Panc1 (cell line): Measurements from ENCODE around the gene FAM50A. TPM values are rescaled to one million over a fixed set of nuclear protein-coding genes. Genes with fewer than 3 reads are reported as not detected.
A peak's percentile ranks its signal among the peaks of the same experiment; 100 is the strongest.

Source experiments
- ATAC-seq: fragments of 200-7000 bp; cut with Tn5 transposase; 2 replicates; pipeline ENCODE4 v1.9.1; 2020; ENCODE audit warnings: mild to moderate bottlenecking, moderate library complexity
- BruUV-seq: library from RNA; stranded (reverse); fragments of 400-500 nt; replicated peaks from 2 replicates; lab custom pipeline; 2021; lab: Mats Ljungman, UMichigan
- CTCF ChIA-PET: fragments of 300-600 bp; sonication (Branson Sonifier 250); formaldehyde crosslinking; loops from one replicate; lab custom pipeline; 2022; ENCODE audit warnings: antibody characterized with exemption; lab: Charles Lee
- POLR2A ChIA-PET: fragments of 300-600 bp; sonication (Branson Sonifier 250); formaldehyde crosslinking; loops from one replicate; lab custom pipeline; 2022; ENCODE audit warnings: antibody characterized with exemption; lab: Charles Lee
- DNase-seq: peaks from one replicate; pipeline ENCODE4 v3.0.0-alpha.2; 2010; ENCODE audit warnings: low read depth, low spot score
- H3K27ac ChIP-seq: 2 replicates; pipeline ENCODE4 v1.5.1; 2011; ENCODE audit warnings: mild to moderate bottlenecking, low read length, inconsistent platforms
- H3K27me3 ChIP-seq: fragments of 200-500 bp; sonication (Bioruptor generic); 2 replicates; pipeline ENCODE4 v1.6.0; 2014; ENCODE audit warnings: low read length, inconsistent platforms; ENCODE audit not compliant: control insufficient read depth, insufficient read depth
- H3K36me3 ChIP-seq: fragments of 200-500 bp; sonication (Bioruptor generic); 2 replicates; pipeline ENCODE4 v1.5.1; 2014; ENCODE audit warnings: inconsistent platforms, mild to moderate bottlenecking, low read length, moderate library complexity; ENCODE audit not compliant: control insufficient read depth, insufficient read depth
- H3K4me1 ChIP-seq: 2 replicates; pipeline ENCODE4 v1.5.1; 2011; ENCODE audit warnings: inconsistent platforms, mild to moderate bottlenecking, low read length, moderate library complexity; ENCODE audit not compliant: control insufficient read depth, insufficient read depth
- H3K4me3 ChIP-seq, 2 experiments: 2 replicates each; pipeline ENCODE4 v1.5.1; 2011 to 2012; ENCODE audit warnings: low read depth in 2 of 2, low read length in 2 of 2, mild to moderate bottlenecking in 2 of 2, inconsistent platforms in 1 of 2, moderate library complexity in 1 of 2
- H3K9me3 ChIP-seq: fragments of 200-500 bp; sonication (Bioruptor generic); 2 replicates; pipeline ENCODE4 v1.5.1; 2014; ENCODE audit warnings: low read depth, mild to moderate bottlenecking, inconsistent platforms, low read length, moderate library complexity; ENCODE audit not compliant: control insufficient read depth, insufficient read depth
- CTCF ChIP-seq: fragments of 450-650 bp; IDR thresholded peaks from 2 replicates; pipeline ENCODE4 v1.5.1; 2017; ENCODE audit warnings: mild to moderate bottlenecking
- POLR2AphosphoS5 ChIP-seq: IDR thresholded peaks from 2 replicates; pipeline ENCODE4 v1.6.1; 2012; ENCODE audit warnings: mild to moderate bottlenecking, low read depth, low read length, moderate library complexity
- REST ChIP-seq, 2 experiments: IDR thresholded peaks; 2 replicates each; pipeline ENCODE4 v1.6.1; 2011 to 2012; ENCODE audit warnings: low read depth in 2 of 2, control low read depth in 1 of 2, low read length in 1 of 2, mild to moderate bottlenecking in 1 of 2, moderate library complexity in 1 of 2; ENCODE audit not compliant: insufficient read depth in 1 of 2
- SIN3A ChIP-seq: IDR thresholded peaks from 2 replicates; pipeline ENCODE4 v1.6.1; 2012; ENCODE audit warnings: low read depth, mild to moderate bottlenecking, low read length, moderate library complexity, borderline replicate concordance; ENCODE audit not compliant: insufficient read depth
- TCF7L2 ChIP-seq: IDR thresholded peaks from 2 replicates; pipeline ENCODE4 v1.6.1; 2011; ENCODE audit warnings: mild to moderate bottlenecking, low read depth, low read length, inconsistent platforms
- in situ Hi-C: cut with HindIII; loops from 2 replicates; pipeline ENCODE4 v1.10.0; 2016; ENCODE audit warnings: low sequenced_read_pairs, low pct_unique_long_range_greater_than_20kb
- intact Hi-C: fragments of 100-400 bp; cut with micrococcal nuclease; formaldehyde crosslinking; loops from one replicate; pipeline ENCODE4 v1.10.0; 2022; ENCODE audit not compliant: unreplicated experiment
- total RNA-seq: library from RNA; stranded (reverse); gene quantifications from one replicate; pipeline ENCODE4 v1.2.1, GENCODE V29; 2021; ENCODE audit not compliant: unreplicated experiment

The FAM50A gene
- total RNA-seq, 1 experiment from 2014 or later = 225 TPM

GRCh38 chrX:154485150-154486051 lies 41.5 kb downstream of the FAM50A start:
- intact Hi-C loops (no loop called here), in situ Hi-C loops (no loop called here)
- no peaks in the 10 kb centered on the region for H3K9me3 ChIP-seq
- no peaks in the 10 kb centered on the region for H3K27me3 ChIP-seq
- H3K4me1 ChIP-seq = peaks cover 28% of the 10 kb centered on the region
- peak overlapping the region; percentile 78 for H3K27ac ChIP-seq
- DNase-seq (no peak), ATAC-seq (no peak)
- no peak for TF ChIP-seq TCF7L2
- TF ChIP-seq SIN3A = no peak
- no peak for TF ChIP-seq REST (IDR thresholded peaks at IDR 0.05; ENCODE audit: insufficient read depth in 1 of 2, low read depth in 2 of 2, low read length in 1 of 2)
- no peak for TF ChIP-seq CTCF
- no peak for TF ChIP-seq POLR2AphosphoS5
- H3K4me3 ChIP-seq = peak overlapping the region; percentile 63 to 71
- ChIA-PET CTCF (no interaction called here), POLR2A (no interaction called here)
- BruUV-seq = no TSS peak
- H3K36me3 ChIP-seq = no peaks in the 10 kb centered on the region

- Histone ChIP-seq H3K4me3 (peak overlapping the region; percentile 63 to 71), H3K4me1 (peaks cover 28% of the 10 kb centered on the region), H3K27ac (peak overlapping the region; percentile 78), H3K27me3 (no peaks in the 10 kb centered on the region), H3K36me3 (no peaks in the 10 kb centered on the region), H3K9me3 (no peaks in the 10 kb centered on the region)
- DNase-seq = no peak
- ATAC-seq = peak; percentile 0; the same call in 1 of the 2 replicates
- no TSS peak for BruUV-seq
- ChIA-PET POLR2A (no interaction called here), CTCF (no interaction called here)
- intact Hi-C loops (no loop called here), in situ Hi-C loops (no loop called here)
- TF ChIP-seq POLR2AphosphoS5 (no peak), SIN3A (no peak), TCF7L2 (no peak), REST (IDR thresholded peaks at IDR 0.05; ENCODE audit: insufficient read depth in 1 of 2, low read depth in 2 of 2, low read length in 1 of 2) (no peak), CTCF (no peak)
Measured at GRCh38 chrX:154486052-154486395, 42.1 kb downstream of the FAM50A start.
